ENCODE data around the gene LAIR2.
"Not testable (repeated sequence)": the region's sequence is repeated elsewhere in the genome, so short reads cannot be mapped to it uniquely, and the experiment has no call there.

DNA sequence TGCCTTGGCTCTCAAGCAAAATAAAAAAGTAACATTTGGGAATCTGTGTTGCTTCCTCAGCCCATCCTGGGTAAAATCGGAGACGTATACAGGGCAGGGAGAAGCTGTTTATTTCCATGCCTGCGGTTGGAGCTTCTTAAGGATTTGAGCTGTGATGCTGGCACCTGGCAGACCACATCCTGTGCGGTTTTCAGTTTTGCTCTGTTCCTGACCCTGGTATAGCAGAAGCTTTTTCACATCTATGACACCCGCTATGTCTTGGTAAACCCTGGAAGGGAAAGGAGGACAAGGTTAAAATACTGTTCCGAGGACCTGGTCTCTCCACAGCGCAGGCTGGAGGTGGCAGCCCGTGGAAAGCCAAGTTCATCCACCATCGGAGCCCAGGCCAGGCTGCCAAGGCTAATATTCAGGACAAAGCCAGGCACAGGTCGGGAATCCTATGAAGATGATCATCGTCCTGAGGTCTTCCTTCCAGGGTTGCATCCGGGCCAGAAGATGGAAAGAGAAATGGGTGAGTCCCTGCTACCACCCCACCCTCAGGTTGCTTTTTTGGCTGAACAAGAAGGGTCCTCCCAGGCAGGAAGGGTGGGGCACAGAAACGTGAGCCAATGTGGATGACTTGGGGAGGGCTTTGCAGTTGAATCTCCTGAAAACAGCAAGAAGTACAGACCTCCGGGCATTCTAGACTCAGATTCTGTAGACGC, 4.7 kb upstream of the LAIR2 start:
- TF ChIP-seq, protein P1, sequence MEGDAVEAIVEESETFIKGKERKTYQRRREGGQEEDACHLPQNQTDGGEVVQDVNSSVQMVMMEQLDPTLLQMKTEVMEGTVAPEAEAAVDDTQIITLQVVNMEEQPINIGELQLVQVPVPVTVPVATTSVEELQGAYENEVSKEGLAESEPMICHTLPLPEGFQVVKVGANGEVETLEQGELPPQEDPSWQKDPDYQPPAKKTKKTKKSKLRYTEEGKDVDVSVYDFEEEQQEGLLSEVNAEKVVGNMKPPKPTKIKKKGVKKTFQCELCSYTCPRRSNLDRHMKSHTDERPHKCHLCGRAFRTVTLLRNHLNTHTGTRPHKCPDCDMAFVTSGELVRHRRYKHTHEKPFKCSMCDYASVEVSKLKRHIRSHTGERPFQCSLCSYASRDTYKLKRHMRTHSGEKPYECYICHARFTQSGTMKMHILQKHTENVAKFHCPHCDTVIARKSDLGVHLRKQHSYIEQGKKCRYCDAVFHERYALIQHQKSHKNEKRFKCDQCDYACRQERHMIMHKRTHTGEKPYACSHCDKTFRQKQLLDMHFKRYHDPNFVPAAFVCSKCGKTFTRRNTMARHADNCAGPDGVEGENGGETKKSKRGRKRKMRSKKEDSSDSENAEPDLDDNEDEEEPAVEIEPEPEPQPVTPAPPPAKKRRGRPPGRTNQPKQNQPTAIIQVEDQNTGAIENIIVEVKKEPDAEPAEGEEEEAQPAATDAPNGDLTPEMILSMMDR (conservative IDR thresholded peaks at IDR 0.05 in 1 of 2, IDR thresholded peaks at IDR 0.05 in 1 of 2; ENCODE audit: low read depth in 1 of 2, low read length in 2 of 2): not testable (repeated sequence)
- not testable (repeated sequence) for TF ChIP-seq EZH2 (IDR thresholded peaks at IDR 0.05; ENCODE audit: low read length, missing control alignments)
